MCF 10A (cell line): Measurements from ENCODE around the gene GABPB2. TPM values are rescaled to one million over a fixed set of nuclear protein-coding genes. Genes with fewer than 3 reads are reported as not detected.
A peak's percentile ranks its signal among the peaks of the same experiment; 100 is the strongest.

Source experiments
- BruUV-seq: library from RNA; stranded (reverse); fragments of 400-500 nt; replicated peaks from 2 replicates; lab custom pipeline; 2021; lab: Mats Ljungman, UMichigan
- CTCF ChIA-PET: fragments of 300-600 bp; sonication (Branson Sonifier 250); formaldehyde crosslinking; extraction: SDS; loops from one replicate; lab custom pipeline; 2021; ENCODE audit warnings: antibody characterized with exemption, inconsistent platforms; lab: Yijun Ruan, JAX
- POLR2A ChIA-PET: fragments of 300-600, 350-650 bp; sonication (Branson Sonifier 250); formaldehyde crosslinking; extraction: SDS; loops from one replicate; lab custom pipeline; 2020; ENCODE audit warnings: antibody characterized with exemption, inconsistent platforms; lab: Yijun Ruan, JAX
- DNase-seq: peaks from one replicate; pipeline ENCODE4 v3.0.0-alpha.2; 2018; ENCODE audit not compliant: unreplicated experiment
- H3K27ac Mint-ChIP-seq: one replicate; pipeline ENCODE4 v1.8.0; 2022; ENCODE audit warnings: mild to moderate bottlenecking, low read depth, mixed read lengths; ENCODE audit not compliant: unreplicated experiment
- H3K27me3 Mint-ChIP-seq: one replicate; pipeline ENCODE4 v1.8.0; 2022; ENCODE audit warnings: mixed read lengths; ENCODE audit not compliant: insufficient read depth, unreplicated experiment
- H3K36me3 Mint-ChIP-seq: one replicate; pipeline ENCODE4 v1.8.0; 2022; ENCODE audit warnings: mild to moderate bottlenecking, moderate library complexity, mixed read lengths; ENCODE audit not compliant: insufficient read depth, unreplicated experiment
- H3K4me1 Mint-ChIP-seq: one replicate; pipeline ENCODE4 v1.8.0; 2022; ENCODE audit warnings: mixed read lengths; ENCODE audit not compliant: insufficient read depth, unreplicated experiment
- H3K4me3 Mint-ChIP-seq: one replicate; pipeline ENCODE4 v1.8.0; 2022; ENCODE audit warnings: mild to moderate bottlenecking, moderate library complexity, mixed read lengths; ENCODE audit not compliant: unreplicated experiment
- H3K9me3 Mint-ChIP-seq: one replicate; pipeline ENCODE4 v1.8.0; 2022; ENCODE audit warnings: mixed read lengths; ENCODE audit not compliant: unreplicated experiment
- CTCF ChIP-seq: fragments of 200-600 bp; IDR thresholded peaks from one replicate; pipeline ENCODE4 v1.8.0; 2022; ENCODE audit warnings: antibody characterized with exemption, mild to moderate bottlenecking; ENCODE audit not compliant: unreplicated experiment
- intact Hi-C: fragments of 100-400 bp; cut with micrococcal nuclease; formaldehyde crosslinking; loops from 2 replicates; pipeline ENCODE4 v1.14.1; 2022
- total RNA-seq: library from RNA; stranded (reverse); gene quantifications from 2 replicates; pipeline ENCODE4 v1.2.3, GENCODE V29; 2022

Gene GABPB2
- total RNA-seq, 1 experiment from 2014 or later: 20.2 TPM

- peaks cover 25% of the 10 kb centered on the region for H3K4me1 Mint-ChIP-seq
- no TSS peak for BruUV-seq
- peak overlapping the region; percentile 87 for H3K4me3 Mint-ChIP-seq
- H3K9me3 Mint-ChIP-seq: no peaks in the 10 kb centered on the region
- no peak for DNase-seq
- CTCF ChIA-PET: interaction anchor here (0.6 to 1.9 kb wide), 6 partner anchors 21 to 596 kb away, joined by 3 to 6 read pairs (median 4); partner anchors contain the start of gene VPS72
- TF ChIP-seq CTCF: no peak
- POLR2A ChIA-PET: interaction anchor here (0.7 to 4.8 kb wide), 11 partner anchors 9 to 860 kb away, joined by 3 to 91 read pairs (median 10); partner anchors contain the start of genes C1orf56, MINDY1, PIP5K1A and SELENBP1
- peak overlapping the region; percentile 97 for H3K27ac Mint-ChIP-seq
- intact Hi-C loops: no loop called here
- H3K27me3 Mint-ChIP-seq: no peaks in the 10 kb centered on the region
- H3K36me3 Mint-ChIP-seq: peaks cover 40% of the 10 kb centered on the region
Observed at GRCh38 chr1:151167116-151167515, 96.6 kb downstream of the GABPB2 start.

DNA sequence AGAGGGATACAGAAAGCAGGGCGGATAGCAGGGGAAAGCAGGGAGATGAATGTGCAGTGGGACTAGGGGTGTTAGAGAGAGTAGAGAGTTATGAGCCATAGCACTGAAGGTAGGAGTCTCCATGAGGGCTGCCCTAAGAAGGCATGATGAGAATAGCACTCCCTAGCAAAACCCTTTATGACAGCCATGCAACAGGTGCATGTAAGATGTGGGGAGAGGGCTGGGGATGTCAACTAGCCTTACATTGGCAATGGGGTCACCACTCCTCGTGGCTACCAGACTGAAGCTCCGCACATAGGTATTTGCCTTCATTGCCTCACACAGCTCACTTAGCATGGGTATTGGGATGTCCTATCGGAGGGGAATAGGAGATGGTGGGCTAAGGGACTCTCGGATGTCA is 100.6 kb downstream of the GABPB2 start:
- intact Hi-C loops: no loop called here
- CTCF ChIA-PET: interaction anchor here (0.5 to 2.0 kb wide), 13 partner anchors 16 to 608 kb away, joined by 3 to 7 read pairs (median 3); partner anchors contain the start of genes PI4KB, PSMB4 and PSMD4
- BruUV-seq: no TSS peak
- H3K4me3 Mint-ChIP-seq: no peak overlapping the region
- TF ChIP-seq CTCF: no peak
- no peaks in the 10 kb centered on the region for H3K9me3 Mint-ChIP-seq
- no peak for DNase-seq
- POLR2A ChIA-PET: interaction anchor here (0.6 to 2.3 kb wide), 2 partner anchors 18 to 1098 kb away, joined by 3 to 8 read pairs; partner anchors contain the start of gene VPS72
- H3K27me3 Mint-ChIP-seq: no peaks in the 10 kb centered on the region
- H3K4me1 Mint-ChIP-seq: peaks cover 9% of the 10 kb centered on the region
- peaks cover 52% of the 10 kb centered on the region for H3K36me3 Mint-ChIP-seq
- peak overlapping the region; percentile 20 for H3K27ac Mint-ChIP-seq

Other genes with a start within 250 kb of the GABPB2 start
- 40.3 and 42.9 TPM in 2 replicates for gene ARNT, start 194.2 kb upstream of the GABPB2 start, total RNA-seq
- gene CTXND2, start 183.6 kb upstream of the GABPB2 start, total RNA-seq: not detected in 2 replicates
- gene SETDB1, start 144.4 kb upstream of the GABPB2 start, total RNA-seq: 67.4 and 69.4 TPM in 2 replicates
- 270 TPM in 2 replicates for gene CERS2, start 95.9 kb upstream of the GABPB2 start, total RNA-seq
- gene ANXA9, start 88.5 kb upstream of the GABPB2 start, total RNA-seq: 0.37 and 0.61 TPM in 2 replicates
- 8.9 and 10.4 TPM in 2 replicates for gene MINDY1, start 63.9 kb upstream of the GABPB2 start, total RNA-seq
- 17.6 and 24.1 TPM in 2 replicates for gene PRUNE1, start 62.3 kb upstream of the GABPB2 start, total RNA-seq
- gene BNIPL, start 34.2 kb upstream of the GABPB2 start, total RNA-seq: 1.2 and 2.3 TPM in 2 replicates
- 2.2 and 2.7 TPM in 2 replicates for gene C1orf56, start 23.0 kb upstream of the GABPB2 start, total RNA-seq
- gene CDC42SE1, start 11.1 kb upstream of the GABPB2 start, total RNA-seq: 134 and 139 TPM in 2 replicates
- 0.86 and 1.3 TPM in 2 replicates for gene MLLT11, start 10.4 kb upstream of the GABPB2 start, total RNA-seq
- 2.3 and 9.5 TPM in 2 replicates for gene SEMA6C, start 75.9 kb downstream of the GABPB2 start, total RNA-seq
- not detected in 2 replicates for gene TNFAIP8L2, start 85.9 kb downstream of the GABPB2 start, total RNA-seq
- 14.4 and 22.3 TPM in 2 replicates for gene LYSMD1, start 95.1 kb downstream of the GABPB2 start, total RNA-seq
- gene SCNM1, start 95.4 kb downstream of the GABPB2 start, total RNA-seq: 88.5 and 93.0 TPM in 2 replicates
- 1.1 TPM in 1 of 2 replicates, not detected in the other for gene TMOD4, start 105.2 kb downstream of the GABPB2 start, total RNA-seq
- gene VPS72, start 119.4 kb downstream of the GABPB2 start, total RNA-seq: 106 and 108 TPM in 2 replicates
- 150 and 163 TPM in 2 replicates for gene PIP5K1A, start 127.8 kb downstream of the GABPB2 start, total RNA-seq
- gene PSMD4, start 184.0 kb downstream of the GABPB2 start, total RNA-seq: 266 and 285 TPM in 2 replicates
- 26.3 and 27.5 TPM in 2 replicates for gene ZNF687, start 211.5 kb downstream of the GABPB2 start, total RNA-seq